ENCODE data around the gene SLC17A9.

Gene SLC17A9

GRCh38 chr20:62957136-62958117 is 4.9 kb downstream of the SLC17A9 start:
- FAIRE-seq: no peak

GRCh38 chr20:62958388-62959100 is 6.0 kb downstream of the SLC17A9 start:
- FAIRE-seq: no peak

DNA sequence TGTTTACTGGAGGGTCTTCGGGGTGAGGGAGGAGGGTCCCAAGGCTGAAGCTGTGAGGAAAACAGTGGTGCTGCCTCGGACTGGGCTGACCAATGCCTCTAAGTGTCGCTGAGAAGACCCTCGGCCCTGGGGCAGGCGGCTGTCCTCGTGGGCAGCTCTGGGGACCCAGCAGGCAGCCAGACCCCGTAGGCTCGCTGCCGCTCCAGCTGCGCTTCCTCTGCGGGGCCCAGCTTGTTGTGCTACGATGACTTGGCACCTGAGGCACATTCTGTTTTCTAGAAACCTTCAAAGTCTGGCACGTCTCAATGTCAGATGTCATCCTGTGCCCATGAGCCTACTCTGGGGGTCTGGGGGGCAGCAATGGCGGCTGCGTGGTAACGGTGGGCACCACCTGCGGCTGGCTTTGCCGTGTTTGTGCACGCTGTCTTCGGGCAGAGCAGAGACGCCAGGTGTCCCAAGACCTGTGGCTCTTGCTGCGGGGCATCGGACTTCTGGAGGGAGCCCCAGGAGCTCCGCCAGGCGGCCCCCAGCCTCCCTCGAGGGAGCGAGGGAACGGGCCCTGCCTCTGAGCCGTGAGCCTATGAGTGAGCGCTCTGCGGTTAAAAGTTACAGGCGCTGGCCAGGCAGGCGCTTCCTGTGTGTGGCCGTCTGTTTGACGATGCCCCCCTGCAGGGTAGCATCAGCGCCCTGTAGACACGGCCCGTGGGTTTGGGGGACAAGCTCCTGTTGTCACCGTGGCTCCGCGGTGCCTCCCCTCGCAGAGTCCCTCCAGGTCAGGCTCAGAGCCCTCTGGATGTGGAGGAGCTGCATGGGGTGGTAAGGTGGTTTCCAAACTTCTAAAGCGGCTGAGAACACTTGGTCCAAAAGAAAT is 6.8 kb downstream of the SLC17A9 start:
- FAIRE-seq: no peak

GRCh38 chr20:62959998-62960436 is 7.5 kb downstream of the SLC17A9 start:
- no peak for FAIRE-seq

DNA sequence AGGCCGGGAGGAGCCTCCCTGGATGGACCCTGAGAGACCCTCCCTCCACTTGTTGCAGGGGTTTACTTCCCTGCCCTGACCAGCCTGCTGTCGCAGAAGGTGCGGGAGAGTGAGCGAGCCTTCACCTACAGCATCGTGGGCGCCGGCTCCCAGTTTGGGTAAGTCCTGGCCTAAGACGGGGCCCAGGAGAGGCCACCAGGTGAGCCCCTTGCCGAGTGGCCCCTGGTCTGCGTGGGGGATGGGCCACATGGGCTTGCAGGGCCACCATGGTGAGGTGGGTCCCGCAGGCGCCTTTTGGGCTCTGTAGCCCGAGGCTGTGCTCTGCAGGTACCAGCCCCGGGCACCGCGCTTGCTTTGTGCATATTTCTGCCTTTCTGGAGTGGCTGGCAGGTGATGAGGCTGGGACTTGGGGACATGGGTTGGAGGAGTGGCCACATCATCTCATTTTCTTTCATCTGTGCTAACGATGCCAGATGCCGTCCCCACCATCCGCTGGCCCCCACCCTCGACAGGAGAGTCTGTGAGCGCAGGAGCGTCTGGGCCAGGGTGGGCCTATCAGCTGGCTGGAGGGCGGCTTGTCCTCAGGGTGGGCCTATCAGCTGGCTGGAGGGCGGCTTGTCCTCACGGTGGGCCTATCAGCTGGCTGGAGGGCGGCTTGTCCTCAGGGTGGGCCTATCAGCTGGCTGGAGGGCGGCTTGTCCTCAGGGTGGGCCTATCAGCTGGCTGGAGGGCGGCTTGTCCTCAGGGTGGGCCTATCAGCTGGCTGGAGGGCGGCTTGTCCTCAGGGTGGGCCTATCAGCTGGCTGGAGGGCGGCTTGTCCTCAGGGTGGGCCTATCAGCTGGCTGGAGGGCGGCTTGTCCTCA is 8.2 kb downstream of the SLC17A9 start:
- peak; percentile 87 for FAIRE-seq

GRCh38 chr20:62961310-62961783 is 8.8 kb downstream of the SLC17A9 start:
- FAIRE-seq: peak; percentile 67

DNA sequence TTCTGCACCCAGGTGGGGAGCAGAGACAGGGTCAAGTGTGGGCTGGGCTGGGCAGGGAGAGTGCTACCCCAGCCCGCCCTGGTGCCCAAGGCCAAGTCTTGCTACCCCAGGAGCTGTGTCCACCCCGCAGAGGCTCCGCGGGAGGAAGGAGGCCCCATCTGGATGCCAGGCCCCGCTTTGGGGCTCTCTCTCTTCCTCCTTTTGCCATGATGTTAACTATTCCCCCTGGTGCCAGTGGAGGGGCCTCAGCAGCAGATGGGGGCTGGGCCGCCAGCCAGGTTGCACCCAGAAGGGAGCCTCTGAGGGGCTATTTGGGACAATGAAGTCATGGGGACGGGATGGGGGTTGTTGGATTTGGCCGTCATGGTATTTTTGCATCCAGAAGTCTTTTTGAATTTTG is 9.3 kb downstream of the SLC17A9 start:
- no peak for FAIRE-seq

DNA sequence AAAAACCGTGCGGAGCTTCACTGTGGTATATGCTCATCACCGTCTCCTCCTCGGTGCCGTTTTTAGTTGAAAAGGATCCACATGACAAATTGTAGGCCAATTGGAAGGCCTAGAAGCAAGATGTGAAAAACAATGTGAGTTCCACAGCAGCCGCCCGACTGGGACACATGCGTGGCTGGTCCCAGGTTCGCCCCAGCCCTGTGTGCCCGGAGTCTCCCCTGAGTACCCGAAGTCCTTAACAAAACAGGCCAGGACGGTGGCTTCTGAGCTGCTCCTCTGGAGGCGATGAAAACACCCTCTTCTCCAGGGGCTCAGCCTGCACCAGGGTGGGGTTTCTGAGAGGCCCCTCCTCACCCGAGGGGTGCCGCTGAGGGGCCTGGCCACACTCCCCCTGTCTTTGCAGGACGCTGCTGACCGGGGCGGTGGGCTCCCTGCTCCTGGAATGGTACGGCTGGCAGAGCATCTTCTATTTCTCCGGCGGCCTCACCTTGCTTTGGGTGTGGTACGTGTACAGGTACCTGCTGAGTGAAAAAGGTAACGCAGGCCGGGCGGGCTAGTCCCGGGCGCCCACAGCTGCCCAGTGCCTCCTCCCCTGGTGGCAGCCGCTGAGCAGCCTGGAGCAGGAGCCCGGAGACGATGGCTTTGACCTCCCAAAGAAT is 9.8 kb downstream of the SLC17A9 start:
- no peak for FAIRE-seq

GRCh38 chr20:62962891-62963613 is 10.5 kb downstream of the SLC17A9 start:
- no peak for FAIRE-seq

- no peak for FAIRE-seq
Observed at GRCh38 chr20:62963614-62964397, 11.3 kb downstream of the SLC17A9 start.

DNA sequence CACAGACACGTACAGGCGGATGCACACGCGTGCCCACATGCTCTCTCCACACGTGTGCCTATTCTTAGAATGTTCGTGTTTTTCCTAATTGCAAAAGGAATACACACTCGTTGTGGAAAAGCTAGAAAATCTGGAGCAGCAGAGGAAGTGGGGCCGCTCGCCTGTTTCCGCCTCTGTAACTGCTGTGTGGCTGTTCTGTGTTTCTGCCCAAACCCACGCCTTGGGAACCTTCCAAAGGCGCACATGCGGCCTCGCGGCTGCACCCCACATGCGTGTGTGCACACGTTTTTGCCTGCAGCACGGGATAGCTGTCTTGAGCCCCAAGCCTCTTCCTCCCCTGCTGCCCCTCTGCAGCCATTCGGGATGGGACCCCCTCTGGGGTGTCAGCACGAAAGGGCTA is 12.2 kb downstream of the SLC17A9 start:
- FAIRE-seq: no peak

DNA sequence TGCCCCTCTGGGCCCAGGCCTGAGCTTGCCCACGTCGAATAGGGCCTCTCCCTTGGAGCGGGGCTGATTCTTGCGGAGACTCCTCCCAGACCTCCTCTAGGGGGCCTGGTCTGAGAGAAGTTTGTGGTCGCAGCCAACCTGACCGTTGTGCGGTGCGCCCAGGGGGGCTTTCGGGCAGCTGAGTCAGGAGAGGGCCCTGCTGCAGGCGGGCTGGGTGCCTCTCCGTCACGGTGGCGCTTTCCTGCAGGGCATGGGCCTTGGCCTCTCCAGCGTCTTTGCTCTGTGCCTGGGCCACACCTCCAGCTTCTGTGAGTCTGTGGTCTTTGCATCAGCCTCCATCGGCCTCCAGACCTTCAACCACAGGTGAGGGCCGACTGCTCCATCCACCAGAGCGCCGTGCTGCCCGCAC is 12.9 kb downstream of the SLC17A9 start:
- no peak for FAIRE-seq

DNA sequence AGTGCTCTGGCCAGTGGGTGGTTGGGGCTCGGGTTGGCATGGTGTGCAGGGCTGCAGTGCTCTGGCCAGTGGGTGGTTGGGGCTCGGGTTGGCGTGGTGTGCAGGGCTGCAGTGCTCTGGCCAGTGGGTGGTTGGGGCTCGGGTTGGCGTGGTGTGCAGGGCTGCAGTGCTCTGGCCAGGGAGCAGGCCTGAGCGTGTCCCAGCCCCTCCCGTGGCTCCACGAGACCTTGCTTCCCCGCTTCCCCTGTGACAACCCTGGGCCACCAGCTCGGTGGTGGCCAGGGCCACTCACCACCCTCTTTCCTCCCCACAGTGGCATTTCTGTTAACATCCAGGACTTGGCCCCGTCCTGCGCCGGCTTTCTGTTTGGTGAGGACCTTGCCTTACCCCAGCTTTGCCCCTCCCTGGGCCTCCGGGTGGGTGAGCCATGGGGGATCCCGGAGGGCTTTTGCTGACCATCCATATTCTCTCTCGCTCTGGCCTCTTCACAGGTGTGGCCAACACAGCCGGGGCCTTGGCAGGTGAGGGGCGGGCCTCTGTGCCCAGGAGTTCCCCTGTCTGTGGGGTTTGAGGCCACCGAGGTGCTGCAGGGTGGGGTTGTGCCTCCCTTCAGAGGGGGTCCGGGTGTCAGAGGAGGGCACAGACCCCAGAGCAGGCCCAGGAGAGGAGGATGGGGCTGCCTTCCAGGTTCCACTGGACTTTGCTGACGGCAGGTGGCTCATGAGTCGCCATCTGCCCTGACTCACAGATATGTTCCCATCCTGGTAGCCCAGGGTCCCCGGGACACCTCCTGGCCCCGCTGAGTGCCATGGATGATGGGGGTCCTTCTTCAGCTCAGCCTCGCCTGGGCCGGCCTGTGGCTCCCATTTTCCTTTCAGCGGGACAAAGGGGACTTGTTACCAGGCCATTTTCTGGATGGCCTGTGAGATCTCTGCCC is 14.0 kb downstream of the SLC17A9 start:
- no peak for FAIRE-seq

- FAIRE-seq: no peak
Observed at GRCh38 chr20:62967149-62967501, 14.6 kb downstream of the SLC17A9 start.

- FAIRE-seq: no peak
Observed at GRCh38 chr20:62967628-62968351, 15.3 kb downstream of the SLC17A9 start.

- FAIRE-seq: no peak
Observed at GRCh38 chr20:62968378-62969178, 16.1 kb downstream of the SLC17A9 start.

GRCh38 chr20:62969179-62969760 is 16.8 kb downstream of the SLC17A9 start:
- FAIRE-seq: no peak
